HG03558 (cell line): ENCODE results near the gene SEPTIN10.

ENCODE experiments used
- ATAC-seq: cut with Tn5 transposase; IDR thresholded peaks from one replicate; pipeline ENCODE4 v1.9.1; 2021; ENCODE audit warnings: moderate number of reproducible peaks; ENCODE audit not compliant: unreplicated experiment; ENCODE audit errors: extremely low read depth

The SEPTIN10 gene

DNA sequence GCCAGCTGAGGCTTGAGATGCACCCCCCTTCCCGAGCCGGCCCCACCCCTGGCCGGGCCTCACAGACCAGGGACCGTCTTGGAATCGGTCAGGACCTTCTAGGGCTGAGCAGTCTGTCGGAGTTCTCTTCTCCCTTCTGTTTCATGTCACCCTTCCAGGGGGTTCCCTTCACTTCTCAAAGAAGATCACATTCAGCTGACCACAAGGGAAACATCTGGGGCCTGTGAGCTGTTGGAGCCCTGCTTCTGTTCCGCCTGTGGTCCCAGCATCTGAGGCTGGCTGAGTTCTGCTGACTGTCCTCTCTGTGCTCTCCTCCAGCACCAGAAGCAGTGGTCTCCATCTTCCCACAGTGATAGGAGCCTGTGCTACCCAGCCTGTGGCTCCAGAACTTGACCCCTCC lies 106.5 kb downstream of the SEPTIN10 start:
- no peak for ATAC-seq

DNA sequence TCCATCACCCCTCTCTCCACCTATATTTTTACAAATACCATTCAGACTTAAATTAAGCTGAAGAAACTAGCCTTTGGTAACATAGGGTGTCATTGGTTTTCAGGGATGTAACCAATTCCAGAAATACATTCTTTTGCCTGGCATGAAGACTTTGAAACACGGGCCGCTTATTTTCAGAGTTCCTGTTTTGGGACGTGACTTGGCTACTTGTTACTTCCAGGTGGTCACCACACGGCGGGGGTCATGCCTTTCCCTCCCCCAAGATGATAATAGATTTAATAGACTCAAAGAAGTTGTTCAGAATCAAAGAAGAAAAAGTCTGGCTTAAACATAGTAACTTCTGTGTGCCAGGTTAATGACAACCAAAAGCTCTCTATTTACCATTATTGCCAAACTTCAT lies 110.6 kb downstream of the SEPTIN10 start:
- ATAC-seq = no peak

DNA sequence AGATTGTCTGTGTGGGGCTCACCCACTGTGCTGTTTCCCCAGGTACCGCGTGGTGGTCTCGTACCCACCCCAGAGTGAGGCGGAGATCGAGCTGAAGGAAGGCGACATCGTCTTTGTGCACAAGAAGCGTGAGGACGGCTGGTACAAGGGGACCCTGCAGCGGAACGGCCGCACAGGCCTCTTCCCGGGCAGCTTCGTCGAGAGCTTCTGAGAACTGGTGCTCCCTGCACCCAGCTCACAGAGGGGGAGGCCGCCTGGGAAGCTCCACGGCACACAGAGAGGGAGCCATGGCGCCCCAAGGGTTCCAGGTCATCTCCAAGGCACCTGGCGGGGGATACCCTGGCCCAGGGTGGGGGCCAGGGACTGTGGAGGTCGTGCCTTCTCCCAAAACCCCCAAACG lies 112.3 kb downstream of the SEPTIN10 start:
- ATAC-seq = no peak

DNA sequence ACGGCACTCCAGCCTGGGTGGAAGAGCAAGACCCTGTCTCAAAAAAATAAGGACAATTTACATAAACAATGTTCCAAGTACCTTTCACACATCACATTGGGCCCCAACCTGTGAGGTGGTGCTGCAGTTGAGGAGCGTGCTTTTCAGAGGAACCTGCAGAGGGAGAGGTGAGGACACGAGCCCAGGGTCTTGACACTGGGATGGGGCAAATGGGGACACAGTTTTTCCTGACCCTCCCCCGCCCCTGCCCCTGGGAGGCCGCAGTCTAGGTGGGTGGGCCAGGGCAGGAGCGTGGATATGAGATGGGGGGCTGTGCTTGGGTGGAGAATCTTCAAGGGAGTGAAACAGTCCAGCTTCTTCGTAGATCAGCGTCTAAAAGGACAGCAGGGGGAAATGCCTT lies 112.9 kb downstream of the SEPTIN10 start:
- ATAC-seq = no peak

DNA sequence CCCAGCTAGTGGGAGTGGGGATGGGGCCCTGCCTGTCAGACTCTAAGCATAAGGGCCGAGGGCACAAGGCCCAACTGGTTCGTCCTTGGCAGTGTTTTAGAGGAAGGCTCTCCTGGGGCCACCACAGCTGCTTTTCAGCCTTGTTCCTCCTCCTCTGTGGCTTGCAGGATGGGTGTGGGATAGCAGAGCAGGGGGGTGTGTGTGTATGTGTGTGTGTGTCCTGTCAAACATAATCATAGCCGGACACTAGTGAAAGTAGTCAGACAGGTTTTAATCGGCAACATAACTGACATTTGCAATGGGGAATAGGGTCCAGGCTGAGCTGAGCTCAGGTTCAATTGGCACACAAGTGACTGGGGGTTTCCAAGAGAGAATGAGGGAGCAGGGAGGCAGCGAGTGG lies 114.2 kb downstream of the SEPTIN10 start:
- ATAC-seq = no peak

DNA sequence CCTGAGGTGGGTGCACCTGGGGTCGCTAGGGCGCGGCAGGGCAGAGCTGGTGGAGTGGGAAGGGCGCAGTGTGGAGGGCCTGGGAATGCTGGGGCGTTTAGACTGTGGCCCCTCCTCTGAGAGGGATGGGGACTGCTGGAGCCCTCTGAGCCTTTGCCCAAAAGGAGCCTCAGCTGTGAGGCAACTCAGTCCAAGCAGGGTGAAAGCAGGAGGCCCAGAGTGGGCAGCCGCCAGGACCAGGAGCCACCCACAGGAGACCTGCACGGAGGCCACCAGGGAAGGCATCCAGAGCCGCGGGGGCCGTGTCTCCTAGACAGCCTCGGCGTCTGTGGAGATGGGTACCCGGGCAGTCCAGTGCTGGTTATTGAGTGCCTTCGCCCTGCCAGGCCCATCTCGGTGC lies 114.9 kb downstream of the SEPTIN10 start:
- ATAC-seq = no peak

DNA sequence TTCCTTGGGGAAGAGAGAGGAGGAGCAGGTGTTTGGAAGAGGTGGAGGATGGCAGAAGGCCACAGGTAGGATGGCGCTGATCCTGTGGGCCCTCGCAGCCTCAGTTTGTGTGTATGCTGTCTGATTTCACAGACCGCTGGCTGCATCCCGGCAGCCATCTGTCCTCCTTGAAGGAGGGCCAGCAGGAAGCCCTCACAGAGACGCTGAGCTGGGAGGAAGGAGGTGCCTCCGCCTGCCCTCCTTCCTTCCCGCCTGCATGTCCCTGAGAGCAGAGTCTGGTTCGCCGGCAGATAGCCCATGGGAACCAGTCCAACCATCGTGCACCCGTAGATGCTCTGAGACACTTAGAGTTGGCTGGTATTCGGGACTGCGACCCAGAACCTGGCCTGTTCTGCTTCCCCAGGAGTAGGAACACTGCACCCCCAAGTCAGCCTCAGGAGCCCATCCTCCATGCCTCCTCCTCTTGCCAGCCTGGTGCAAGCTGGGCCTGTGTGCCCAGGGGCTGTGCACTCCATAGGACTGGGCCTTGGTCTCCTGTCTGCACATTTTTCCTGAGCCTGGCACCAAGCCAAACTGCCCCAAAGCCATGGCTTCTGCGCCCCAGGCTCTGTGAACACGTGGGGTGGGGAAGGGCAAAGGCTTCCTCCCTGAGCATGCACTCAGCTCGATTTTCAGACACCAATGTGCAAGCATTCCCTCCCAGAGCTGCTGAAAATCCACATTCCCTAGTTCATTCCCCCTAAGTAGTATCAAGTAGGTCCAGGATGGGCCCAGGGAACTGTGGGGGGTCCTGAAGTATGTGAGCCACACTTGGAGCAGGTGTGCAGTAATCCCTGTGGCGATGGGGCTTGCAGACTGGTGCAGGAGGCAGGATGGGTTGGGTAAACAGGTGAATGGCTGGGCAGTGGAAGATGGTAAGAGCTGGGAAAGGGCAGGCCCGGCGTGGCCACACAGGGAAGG lies 115.6 kb downstream of the SEPTIN10 start:
- no peak for ATAC-seq

DNA sequence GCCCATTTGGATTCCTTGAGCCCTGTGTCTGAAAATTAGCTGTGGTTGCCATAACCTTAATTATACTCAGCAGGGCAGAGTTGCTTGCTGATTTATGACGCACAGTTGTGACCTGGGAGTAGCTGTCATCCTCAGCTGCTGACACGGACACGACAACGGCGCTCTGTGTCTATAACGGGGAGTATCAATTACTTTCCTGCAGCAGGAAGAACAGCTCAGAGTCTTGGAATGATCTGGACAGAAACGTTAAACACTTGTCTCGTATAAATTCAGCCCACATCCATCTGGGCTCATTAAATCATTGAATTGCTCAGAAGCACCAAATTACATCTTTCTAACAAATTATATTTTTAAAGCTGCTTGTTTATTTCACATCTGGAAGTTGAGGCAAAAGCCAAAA lies 116.3 kb downstream of the SEPTIN10 start:
- ATAC-seq = no peak

DNA sequence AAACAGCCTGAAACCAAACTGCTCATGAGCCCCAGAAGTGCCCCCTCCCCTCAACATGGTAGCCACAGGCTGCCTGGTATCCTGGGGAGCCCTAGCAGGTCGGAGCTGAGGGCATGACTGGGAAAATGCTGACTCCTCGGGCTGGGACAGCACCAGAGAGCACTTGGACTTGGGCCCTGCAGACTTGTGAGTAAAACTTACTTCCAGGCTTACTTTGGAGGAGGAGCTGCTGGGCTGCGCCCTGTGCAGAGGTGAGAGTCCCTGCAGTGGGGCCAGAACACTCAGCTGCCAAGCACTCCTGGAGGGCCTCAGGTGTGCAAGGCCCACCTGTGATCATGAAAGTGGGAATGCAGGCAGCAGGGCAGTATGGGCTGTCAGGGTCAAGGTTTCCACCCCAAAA lies 119.4 kb downstream of the SEPTIN10 start:
- ATAC-seq = no peak

DNA sequence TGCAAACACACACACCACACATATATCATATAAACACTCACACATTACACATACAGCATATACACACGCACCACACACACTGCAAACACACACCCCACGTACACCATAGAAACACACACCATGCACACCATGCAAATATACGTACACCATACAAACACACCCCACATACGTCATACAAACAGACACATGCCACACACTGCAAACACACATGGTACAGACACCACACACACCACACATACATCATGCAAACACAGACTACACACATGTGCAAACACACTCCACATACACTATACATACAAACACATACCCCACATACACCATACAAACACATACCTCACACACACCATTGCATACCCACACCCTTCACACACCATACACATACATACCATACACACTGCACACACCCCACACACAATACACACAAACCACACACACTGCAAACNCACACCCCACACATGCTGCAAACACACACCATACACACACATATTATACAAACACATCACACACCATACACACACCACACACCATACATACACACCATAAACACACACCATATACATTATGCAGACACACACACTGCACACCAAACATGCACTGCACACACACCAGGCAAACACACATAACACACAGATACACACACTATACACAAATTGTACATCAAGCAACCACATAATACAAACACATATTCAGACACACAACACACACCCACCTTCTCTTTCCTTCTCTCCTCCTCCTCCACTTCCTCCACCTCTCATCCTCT lies 120.4 kb downstream of the SEPTIN10 start:
- no peak for ATAC-seq
